NT2/D1 (cell line): Measurements from ENCODE around the gene TMEM232.
"Not testable (repeated sequence)": the region's sequence is repeated elsewhere in the genome, so short reads cannot be mapped to it uniquely, and the experiment has no call there.

Experiments used
- DNase-seq: peaks from one replicate; pipeline ENCODE4 v3.0.0-alpha.2; 2011; ENCODE audit warnings: low read depth, low spot score
- H3K27me3 ChIP-seq: 2 replicates; pipeline ENCODE4 v1.6.0; 2011; ENCODE audit warnings: mild to moderate bottlenecking; ENCODE audit not compliant: insufficient read length, insufficient read depth
- H3K36me3 ChIP-seq: 2 replicates; pipeline ENCODE4 v1.6.1; 2011; ENCODE audit warnings: mild to moderate bottlenecking, low read length, mixed read lengths; ENCODE audit not compliant: insufficient read depth, insufficient read length
- H3K4me1 ChIP-seq: 2 replicates; pipeline ENCODE4 v1.5.1; 2011; ENCODE audit not compliant: insufficient read depth, insufficient read length
- H3K4me3 ChIP-seq: 2 replicates; pipeline ENCODE4 v1.5.1; 2011; ENCODE audit warnings: low read depth; ENCODE audit not compliant: insufficient read length
- H3K9ac ChIP-seq: 2 replicates; pipeline ENCODE4 v1.6.0; 2011; ENCODE audit warnings: low read depth; ENCODE audit not compliant: insufficient read length
- H3K9me3 ChIP-seq: 2 replicates; pipeline ENCODE4 v1.5.1; 2011; ENCODE audit warnings: mild to moderate bottlenecking, low read length; ENCODE audit not compliant: insufficient read depth
- SUZ12 ChIP-seq: IDR thresholded peaks from 2 replicates; pipeline ENCODE4 v1.6.1; 2011; ENCODE audit not compliant: insufficient read length, insufficient read depth; ENCODE audit errors: extremely low read depth
- YY1 ChIP-seq: IDR thresholded peaks from 2 replicates; pipeline ENCODE4 v1.6.1; 2011; ENCODE audit not compliant: insufficient read length, insufficient read depth
- ZNF274 ChIP-seq: IDR thresholded peaks from 2 replicates; pipeline ENCODE4 v1.6.1; 2011; ENCODE audit warnings: mild to moderate bottlenecking, low read depth, low read length

Gene TMEM232

GRCh38 chr5:110544603-110545002, 181.9 kb downstream of the TMEM232 start:
- H3K4me3 ChIP-seq, result no peak overlapping the region
- H3K4me1 ChIP-seq, result no peaks in the 10 kb centered on the region
- no peaks in the 10 kb centered on the region for H3K9me3 ChIP-seq
- TF ChIP-seq ZNF274 (no peak), YY1 (no peak), SUZ12 (no peak)
- no peaks in the 10 kb centered on the region for H3K36me3 ChIP-seq
- no peaks in the 10 kb centered on the region for H3K27me3 ChIP-seq
- no peak for DNase-seq
- no peak overlapping the region for H3K9ac ChIP-seq

DNA sequence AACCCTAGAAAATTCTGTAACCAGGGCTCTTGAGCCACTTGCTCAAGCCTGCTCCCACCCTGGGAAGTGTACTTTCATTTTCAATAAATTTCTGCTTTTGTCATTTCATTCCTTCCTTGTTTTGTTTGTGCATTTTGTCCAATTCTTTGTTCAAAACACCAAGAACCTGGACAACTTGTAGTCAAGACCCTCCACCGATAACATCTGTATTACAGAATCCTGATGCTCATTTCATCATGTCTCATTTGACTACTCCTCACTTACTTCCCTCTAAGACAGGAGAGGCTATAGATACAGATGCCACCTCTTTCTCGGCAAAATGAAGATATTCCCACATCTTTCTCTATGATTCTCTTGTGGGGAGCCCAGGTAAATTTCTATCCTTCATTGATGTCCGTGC, 183.5 kb downstream of the TMEM232 start:
- Histone ChIP-seq H3K9me3 (no peaks in the 10 kb centered on the region), H3K9ac (no peak overlapping the region)
- TF ChIP-seq ZNF274, result no peak
- TF ChIP-seq YY1, result no peak
- TF ChIP-seq SUZ12, result no peak

DNA sequence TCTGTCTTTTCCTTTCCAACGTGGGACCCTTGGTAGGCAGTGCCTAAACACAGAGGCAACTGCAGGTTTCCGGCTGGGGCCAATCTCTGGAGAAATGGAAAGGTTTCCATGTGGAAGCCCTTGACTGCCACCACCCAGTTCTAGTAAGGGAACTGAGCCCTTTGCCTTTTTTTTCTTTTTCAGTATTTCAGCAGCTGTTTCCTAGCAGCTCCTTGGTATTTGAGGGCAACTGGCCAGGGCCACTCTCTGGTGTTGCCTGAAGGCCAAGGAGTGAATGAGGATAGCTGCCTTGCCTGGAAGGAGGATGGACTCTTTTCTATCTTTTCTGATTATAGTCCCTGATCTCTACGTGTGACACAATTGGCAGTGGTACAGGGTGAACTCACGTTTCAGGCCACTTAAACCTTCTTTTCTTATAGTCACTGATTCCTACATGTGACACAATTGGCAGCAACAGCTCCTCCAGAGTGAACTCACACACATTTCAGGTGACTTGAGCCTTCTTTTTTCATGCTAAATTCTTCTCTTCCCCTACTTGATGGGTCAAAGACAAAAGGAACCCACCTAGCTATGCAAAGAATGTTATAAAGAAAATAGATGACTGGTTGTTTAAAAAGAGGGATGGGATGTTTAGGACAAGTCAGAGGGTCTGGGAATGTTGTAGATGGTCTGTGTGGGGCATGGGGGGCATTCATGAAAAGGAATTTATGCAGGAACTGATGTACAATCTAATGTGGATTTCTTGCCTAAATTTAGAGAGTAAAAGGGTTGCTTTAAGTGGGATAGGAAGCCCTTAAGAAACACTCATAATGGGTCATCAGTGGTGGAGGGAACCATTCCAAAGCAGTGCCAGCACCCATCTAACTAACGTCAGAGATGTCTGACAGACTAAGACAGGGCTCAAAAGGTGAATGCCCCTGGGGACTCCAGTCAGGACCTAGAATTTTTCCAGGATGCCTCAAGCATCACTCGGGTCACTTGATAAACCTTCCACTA, 190.1 kb downstream of the TMEM232 start:
- TF ChIP-seq ZNF274 (no peak), YY1 (no peak), SUZ12 (no peak)
- DNase-seq, result peak; percentile 43
- H3K36me3 ChIP-seq, result no peaks in the 10 kb centered on the region
- peak overlapping the region; percentile 26 for H3K9ac ChIP-seq
- H3K4me1 ChIP-seq, result peaks cover 3% of the 10 kb centered on the region
- H3K9me3 ChIP-seq, result no peaks in the 10 kb centered on the region
- H3K27me3 ChIP-seq, result no peaks in the 10 kb centered on the region
- H3K4me3 ChIP-seq, result no peak overlapping the region

More for the DNA sequence above, 183.5 kb downstream of the TMEM232 start:
- no peak overlapping the region for H3K4me3 ChIP-seq
- no peaks in the 10 kb centered on the region for H3K4me1 ChIP-seq
- no peaks in the 10 kb centered on the region for H3K36me3 ChIP-seq
- no peak for DNase-seq
- H3K27me3 ChIP-seq, result no peaks in the 10 kb centered on the region

DNA sequence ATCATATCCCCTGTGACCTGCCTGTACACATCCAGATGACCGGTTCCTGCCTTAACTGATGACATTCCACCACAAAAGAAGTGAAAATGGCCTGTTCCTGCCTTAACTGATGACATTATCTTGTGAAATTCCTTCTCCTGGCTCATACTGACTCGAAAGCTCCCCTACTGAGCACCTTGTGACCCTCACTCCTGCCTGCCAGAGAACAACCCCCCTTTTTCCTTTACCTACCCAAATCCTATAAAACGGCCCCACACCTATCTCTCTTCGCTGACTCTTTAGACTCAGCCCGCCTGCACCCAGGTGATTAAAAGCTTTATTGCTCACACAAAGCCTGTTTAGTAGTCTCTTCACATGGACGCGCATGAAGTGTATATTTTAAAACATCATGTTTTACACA, 191.3 kb downstream of the TMEM232 start:
- H3K27me3 ChIP-seq, H3K9ac ChIP-seq, H3K4me3 ChIP-seq, H3K4me1 ChIP-seq, H3K9me3 ChIP-seq, DNase-seq, H3K36me3 ChIP-seq: not testable (repeated sequence)

DNA sequence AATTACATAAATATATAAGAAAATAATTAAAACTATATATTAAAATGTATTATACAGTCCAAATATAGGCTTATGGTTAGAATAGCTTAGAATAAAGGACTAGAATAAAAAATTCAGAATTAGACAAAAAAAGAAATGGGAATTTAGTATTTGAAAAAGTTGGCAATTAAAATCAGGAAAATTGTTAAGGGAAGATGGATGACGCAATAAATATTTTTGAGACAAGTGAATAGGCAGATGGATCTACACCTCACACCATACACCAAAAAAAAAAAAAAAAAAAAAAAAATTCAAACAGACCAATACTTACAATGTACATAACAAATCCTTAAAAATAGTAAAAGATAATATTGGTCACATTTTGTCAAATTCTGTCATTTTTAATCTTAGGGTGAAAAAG, 200.7 kb downstream of the TMEM232 start:
- H3K9me3 ChIP-seq, result no peaks in the 10 kb centered on the region
- no peaks in the 10 kb centered on the region for H3K4me1 ChIP-seq
- DNase-seq, result no peak
- H3K9ac ChIP-seq, result no peak overlapping the region
- TF ChIP-seq YY1, result no peak
- no peak for TF ChIP-seq ZNF274
- no peak for TF ChIP-seq SUZ12
- no peaks in the 10 kb centered on the region for H3K27me3 ChIP-seq
- no peak overlapping the region for H3K4me3 ChIP-seq
- H3K36me3 ChIP-seq, result no peaks in the 10 kb centered on the region

DNA sequence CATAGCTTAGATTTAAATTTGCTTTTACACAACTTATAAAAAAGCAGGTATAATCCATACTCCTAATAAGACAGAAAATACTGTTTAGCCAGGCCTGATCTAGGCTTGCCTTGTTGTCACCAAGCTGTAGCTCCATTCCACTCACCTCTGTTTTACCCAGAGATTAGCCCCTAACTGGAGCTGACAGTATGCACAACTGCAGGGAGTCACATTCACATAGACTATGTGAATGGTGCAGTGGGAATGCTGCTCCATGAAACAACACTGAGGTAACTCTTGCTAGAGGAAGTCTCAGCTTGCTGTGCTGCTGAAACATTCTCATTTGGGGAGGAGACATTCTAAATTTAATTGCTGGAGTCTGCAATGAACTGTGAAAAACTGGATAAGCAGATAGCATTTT, 209.1 kb downstream of the TMEM232 start:
- H3K9ac ChIP-seq, result no peak overlapping the region
- peak; percentile 36 for DNase-seq
- TF ChIP-seq YY1, result no peak
- TF ChIP-seq ZNF274, result no peak
- TF ChIP-seq SUZ12, result no peak
- no peaks in the 10 kb centered on the region for H3K36me3 ChIP-seq
- H3K4me3 ChIP-seq, result no peak overlapping the region
- H3K4me1 ChIP-seq, result no peaks in the 10 kb centered on the region
- H3K9me3 ChIP-seq, result no peaks in the 10 kb centered on the region
- H3K27me3 ChIP-seq, result no peaks in the 10 kb centered on the region

- H3K9me3 ChIP-seq, result no peaks in the 10 kb centered on the region
- H3K36me3 ChIP-seq, result no peaks in the 10 kb centered on the region
- no peaks in the 10 kb centered on the region for H3K27me3 ChIP-seq
- no peaks in the 10 kb centered on the region for H3K4me1 ChIP-seq
- TF ChIP-seq YY1 (no peak), ZNF274 (no peak), SUZ12 (no peak)
- no peak overlapping the region for H3K9ac ChIP-seq
- no peak for DNase-seq
- no peak overlapping the region for H3K4me3 ChIP-seq
Measured at GRCh38 chr5:110514030-110514429, 212.4 kb downstream of the TMEM232 start.
